Measurements from ENCODE around the gene MACF1.

Gene MACF1

DNA sequence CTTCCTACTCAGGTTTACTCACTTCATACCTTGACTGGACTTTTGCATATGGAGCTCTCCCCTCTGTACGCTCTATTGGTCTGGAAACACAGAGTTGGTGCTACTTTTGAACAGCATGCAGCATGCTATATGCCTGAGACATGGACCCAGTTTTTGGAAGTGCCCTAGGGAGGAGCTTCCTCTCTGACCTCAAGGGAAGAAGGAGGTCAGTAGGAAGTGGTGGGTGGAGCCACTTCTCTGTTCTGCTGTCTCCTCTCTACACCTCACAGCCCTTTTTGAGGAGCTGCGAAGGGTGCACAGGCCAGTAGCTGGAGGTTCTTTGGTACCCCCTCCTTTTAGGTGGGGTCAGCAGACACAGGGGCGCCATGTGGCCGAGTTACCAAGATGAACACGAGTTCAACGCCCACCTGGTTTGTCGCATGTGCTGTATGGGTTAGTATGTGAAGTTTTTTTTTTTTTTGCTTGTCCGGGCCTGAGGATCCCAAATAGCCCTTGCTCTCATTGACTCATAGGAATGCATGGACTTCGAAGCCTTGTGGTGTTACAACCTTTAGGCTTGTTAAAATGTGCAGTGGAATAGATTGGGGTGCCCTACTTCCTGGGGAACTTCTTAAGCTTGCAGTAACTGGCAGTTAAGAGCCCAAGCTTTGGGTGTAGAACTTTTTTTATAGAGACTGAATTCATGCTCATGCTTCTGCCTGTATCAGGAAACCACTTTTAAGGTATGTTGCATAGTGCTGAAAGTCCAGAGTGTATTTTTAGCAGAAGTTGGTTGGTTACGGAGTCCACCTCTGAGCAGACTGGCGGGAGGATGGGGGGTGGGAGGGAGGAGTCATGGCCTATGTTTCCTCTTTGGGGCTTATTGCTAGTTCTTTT is 10.7 kb downstream of the MACF1 start:
- DNase-seq = peak; percentile 27 to 38

DNA sequence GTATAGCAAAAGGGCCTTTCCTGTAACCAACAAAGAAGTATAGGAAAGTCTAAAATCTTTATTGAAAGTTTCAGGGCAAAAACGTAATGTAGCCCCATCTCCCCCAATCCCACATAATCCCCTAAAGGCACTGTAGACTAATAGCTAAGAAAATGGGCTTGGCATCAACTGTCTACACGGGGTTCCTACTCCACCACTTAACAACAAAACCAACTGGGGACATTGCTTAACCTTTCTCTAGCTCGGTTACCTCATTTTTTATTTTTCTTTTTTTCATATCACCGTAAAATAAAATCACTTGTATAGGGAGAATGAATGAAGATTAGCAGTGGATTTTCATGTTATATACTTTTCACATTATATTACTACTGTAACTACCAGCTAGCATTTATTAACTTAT is 12.3 kb downstream of the MACF1 start:
- DNase-seq = no peak

GRCh38 chr1:39220891-39221870 is 16.7 kb downstream of the MACF1 start:
- no peak for DNase-seq

- no peak for DNase-seq
These were observed 19.9 kb downstream of the MACF1 start for GRCh38 chr1:39224295-39224829.

DNA sequence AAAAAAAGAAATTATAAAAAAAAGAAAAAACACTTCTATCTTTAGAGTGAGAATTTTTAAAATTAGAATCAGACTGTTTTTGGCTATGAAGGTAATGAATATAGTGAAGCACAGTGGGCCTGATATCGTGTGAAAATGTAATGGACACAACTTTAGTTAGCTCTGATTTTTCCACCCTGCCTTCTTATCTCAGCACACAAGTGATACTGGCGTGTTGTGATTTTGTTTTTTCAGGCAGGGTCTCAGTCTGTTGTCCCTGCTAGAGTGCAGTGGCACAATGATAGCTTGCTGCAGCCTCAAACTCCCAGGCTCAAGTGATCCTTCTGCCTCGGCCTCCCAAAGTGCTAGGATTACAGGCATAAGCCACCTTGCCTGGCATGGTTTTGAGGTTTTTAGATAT is 22.3 kb downstream of the MACF1 start:
- DNase-seq = no peak

DNA sequence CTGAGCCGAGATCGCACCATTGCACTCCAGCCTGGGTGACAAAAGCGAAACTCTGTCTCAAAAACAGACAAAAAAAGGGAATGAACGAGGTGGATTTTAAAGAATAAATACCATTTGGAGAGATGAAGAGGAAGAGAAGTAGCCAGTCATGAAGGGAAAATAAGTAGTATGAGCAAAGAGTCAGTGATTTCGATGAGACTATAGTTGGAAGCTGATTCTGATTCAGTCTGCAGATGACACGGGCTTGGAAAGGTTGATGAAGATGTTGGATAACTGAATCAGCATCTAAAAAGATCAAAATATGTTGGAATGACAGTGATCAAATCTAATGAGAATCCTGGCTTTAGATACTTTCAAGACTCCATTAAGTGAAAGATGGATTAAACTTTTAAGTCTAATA is 23.8 kb downstream of the MACF1 start:
- DNase-seq = no peak

DNA sequence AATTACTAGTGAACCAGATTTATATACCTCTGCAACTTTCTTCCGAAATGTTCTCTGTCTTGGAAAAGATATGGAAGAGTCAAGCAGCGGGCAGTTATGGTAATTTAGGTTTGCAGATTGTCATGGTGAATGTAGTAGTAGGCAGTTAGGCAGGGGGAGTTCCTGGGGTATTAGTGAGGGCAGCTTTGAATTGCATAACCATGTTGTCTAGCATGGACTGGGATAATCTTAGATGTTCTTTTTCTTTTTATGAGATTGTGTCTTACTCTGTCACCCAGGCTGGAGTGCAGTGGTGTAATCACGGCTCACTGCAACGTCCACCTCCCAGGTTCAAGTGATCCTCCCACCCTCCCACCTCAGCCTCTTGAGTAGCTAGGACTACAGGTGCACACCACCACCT is 25.0 kb downstream of the MACF1 start:
- no peak for DNase-seq

GRCh38 chr1:39230261-39231190 is 26.0 kb downstream of the MACF1 start:
- DNase-seq = peak; percentile 32 to 43

DNA sequence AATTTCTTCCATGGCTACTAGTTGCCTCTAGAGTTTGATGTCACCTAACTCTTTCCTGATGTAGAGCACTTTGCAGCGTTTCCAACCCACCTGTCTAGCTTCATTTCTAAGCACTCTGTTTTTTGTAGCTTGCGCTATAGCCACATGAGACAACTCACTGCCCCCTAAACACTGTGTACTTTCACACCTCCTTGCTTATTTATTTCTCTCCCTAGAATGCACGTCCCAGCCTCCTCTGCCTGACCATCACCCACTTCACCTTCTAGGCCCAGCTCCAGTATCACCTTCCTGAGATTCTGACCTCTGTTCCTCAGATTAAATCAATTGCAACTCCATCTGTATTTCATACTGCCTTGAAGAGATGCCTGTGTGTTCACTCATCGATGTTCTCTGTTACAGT is 32.5 kb downstream of the MACF1 start:
- no peak for DNase-seq

- no peak for DNase-seq
These were observed 34.0 kb downstream of the MACF1 start for GRCh38 chr1:39238476-39238875.

GRCh38 chr1:39239968-39240367 is 35.5 kb downstream of the MACF1 start:
- no peak for DNase-seq

GRCh38 chr1:39243302-39243701 is 38.8 kb downstream of the MACF1 start:
- no peak for DNase-seq

- DNase-seq = no peak
These were observed 46.2 kb downstream of the MACF1 start for GRCh38 chr1:39250460-39251240.

DNA sequence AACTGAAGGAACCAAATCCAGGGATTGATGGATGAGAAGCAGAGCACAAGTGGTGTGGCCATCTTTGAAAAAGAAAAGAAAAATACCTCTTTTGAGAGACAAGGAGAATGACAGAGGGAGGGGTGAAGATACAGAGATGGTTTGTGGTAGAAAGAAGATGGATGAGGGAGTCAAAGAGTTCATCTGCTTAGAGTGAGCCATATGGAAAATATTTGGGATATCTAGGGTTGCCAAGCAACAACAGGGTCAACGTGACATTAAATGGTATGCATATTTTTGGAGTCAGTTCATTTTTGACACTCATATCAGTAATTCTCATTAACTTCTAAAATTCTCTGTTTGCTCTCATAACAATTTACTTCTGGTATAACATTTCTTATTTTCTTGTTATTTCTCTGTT is 50.7 kb downstream of the MACF1 start:
- DNase-seq = no peak

DNA sequence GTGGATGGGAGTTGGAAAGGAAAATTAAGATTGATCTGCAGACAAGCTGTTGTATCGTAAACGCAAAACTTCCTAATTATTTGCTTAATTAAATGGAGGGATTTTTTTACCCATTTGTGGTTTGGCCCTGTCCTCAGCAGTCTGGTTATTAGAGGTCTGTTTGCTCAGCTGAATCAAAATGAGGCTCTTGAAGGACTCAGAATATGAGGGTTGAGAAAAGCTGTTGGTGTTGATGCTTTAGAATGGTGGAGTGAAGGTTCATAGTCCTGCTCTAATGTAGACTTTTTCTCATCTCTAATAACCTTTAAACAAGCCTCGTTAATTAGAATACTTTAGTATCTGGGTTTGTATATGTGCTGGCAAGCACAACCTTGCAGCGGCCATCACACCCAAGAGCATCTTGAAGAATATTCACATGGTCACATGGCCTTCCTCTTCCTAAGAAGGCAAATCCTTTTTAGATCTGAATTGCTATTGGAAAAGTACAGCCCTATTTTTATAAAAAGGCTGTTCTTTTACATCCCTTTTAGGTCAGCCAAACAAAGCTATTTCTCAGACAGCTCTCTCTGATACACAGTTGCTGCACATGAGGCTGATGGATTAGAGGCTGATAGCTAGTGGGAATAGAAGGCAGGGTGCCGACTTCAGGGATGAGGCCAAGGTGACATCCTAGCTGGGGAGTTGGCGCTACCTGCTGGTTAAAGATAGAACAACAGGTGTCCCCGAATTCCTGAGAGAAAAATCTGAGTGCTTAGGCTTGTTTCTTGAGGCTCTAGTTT is 53.8 kb downstream of the MACF1 start:
- peak; percentile 62 to 75 for DNase-seq

- no peak for DNase-seq
These were observed 54.4 kb downstream of the MACF1 start for GRCh38 chr1:39258925-39259244.

DNA sequence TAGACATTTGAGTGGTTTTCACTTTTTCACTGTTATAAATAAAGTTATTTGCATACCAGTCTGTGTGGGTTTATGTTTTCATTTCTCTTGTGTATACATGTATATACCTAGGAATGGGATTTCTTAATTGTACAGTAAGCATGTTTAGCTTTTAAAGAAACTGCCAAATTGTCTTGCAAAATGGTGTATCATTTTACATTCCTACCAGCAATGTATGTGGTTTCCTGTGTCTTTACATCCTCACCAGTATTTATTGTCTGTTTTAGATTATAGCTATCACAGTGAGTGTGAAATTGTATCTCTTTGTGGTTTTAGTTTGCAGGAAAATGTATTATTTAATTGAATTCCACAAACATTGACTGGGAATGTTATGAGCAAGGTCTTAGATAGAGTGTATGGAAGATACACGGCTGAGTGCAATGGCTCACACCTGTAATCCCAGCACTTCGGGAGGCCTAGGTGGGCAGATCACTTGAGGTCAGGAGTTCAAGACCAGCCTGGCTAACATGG is 57.3 kb downstream of the MACF1 start:
- no peak for DNase-seq

- no peak for DNase-seq
These were observed 58.3 kb downstream of the MACF1 start for GRCh38 chr1:39262802-39263201.

GRCh38 chr1:39266269-39266668 is 61.8 kb downstream of the MACF1 start:
- no peak for DNase-seq

DNA sequence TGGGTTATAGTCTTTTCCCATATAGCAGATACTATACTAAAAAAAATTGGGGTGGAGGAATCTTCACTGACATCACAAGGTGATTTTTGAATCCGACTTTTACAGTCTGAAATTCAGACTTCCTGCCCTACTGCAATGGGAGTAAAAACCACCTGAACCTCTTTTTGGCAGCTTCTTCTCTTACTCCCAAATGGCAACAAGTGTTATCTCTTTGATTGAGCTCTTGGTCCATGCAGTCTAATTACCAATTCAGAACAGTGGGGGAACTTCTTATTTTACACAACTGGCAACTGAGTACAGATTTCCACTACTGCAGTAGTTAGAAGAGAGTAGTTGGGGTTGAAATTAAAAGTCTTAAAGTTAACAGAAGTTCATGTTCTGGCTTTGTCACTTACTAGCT is 62.3 kb downstream of the MACF1 start:
- DNase-seq = no peak
